PC-9 (cell line): ENCODE results near the gene GPC5. TPM values are rescaled to one million over a fixed set of nuclear protein-coding genes. Genes with fewer than 3 reads are reported as not detected.

ENCODE experiments used
- BruUV-seq: library from RNA; stranded (reverse); fragments of 400-500 nt; replicated peaks from 2 replicates; lab custom pipeline; 2021; lab: Mats Ljungman, UMichigan
- CTCF ChIA-PET: fragments of 300-600 bp; sonication (Branson Sonifier 250); formaldehyde crosslinking; loops from one replicate; lab custom pipeline; 2022; ENCODE audit warnings: antibody characterized with exemption; lab: Charles Lee
- POLR2A ChIA-PET: fragments of 300-600 bp; sonication (Branson Sonifier 250); formaldehyde crosslinking; loops from one replicate; lab custom pipeline; 2022; ENCODE audit warnings: antibody characterized with exemption; ENCODE audit not compliant: unreplicated experiment; lab: Charles Lee
- DNase-seq, 2 experiments: peaks; one replicate each; pipeline versions ENCODE4 v3.0.0 to v3.0.0-alpha.2; 2015 to 2022; ENCODE audit warnings: mixed read lengths in 1 of 2
- H2AFZ ChIP-seq: fragments of 200-600 bp; sonication (generic); 2 replicates; pipeline ENCODE4 v1.8.1; 2017; ENCODE audit warnings: antibody characterized with exemption
- H3F3A ChIP-seq: fragments of 200-600 bp; sonication (generic); 2 replicates; pipeline ENCODE4 v1.8.1; 2017; ENCODE audit warnings: antibody characterized with exemption, mild to moderate bottlenecking, low read depth; ENCODE audit not compliant: insufficient read depth
- H3K27ac ChIP-seq: fragments of 200-600 bp; sonication (generic); 2 replicates; pipeline ENCODE4 v1.6.1; 2016; ENCODE audit warnings: mixed run types
- H3K27me3 ChIP-seq: fragments of 200-600 bp; sonication (generic); 2 replicates; pipeline ENCODE4 v1.6.1; 2016; ENCODE audit warnings: low read depth, mixed run types; ENCODE audit not compliant: insufficient read depth
- H3K36me3 ChIP-seq: fragments of 200-600 bp; sonication (generic); 2 replicates; pipeline ENCODE4 v1.6.1; 2016; ENCODE audit warnings: low read depth, mixed run types
- H3K4me1 ChIP-seq: fragments of 200-600 bp; sonication (generic); replicated peaks from 2 replicates; pipeline ENCODE4 v1.6.1; 2016; ENCODE audit warnings: mixed run types; ENCODE audit not compliant: insufficient read depth
- H3K4me2 ChIP-seq: fragments of 200-600 bp; sonication (generic); 2 replicates; pipeline ENCODE4 v1.6.1; 2017; ENCODE audit warnings: mixed run types
- H3K4me3 ChIP-seq: fragments of 200-600 bp; sonication (generic); 2 replicates; pipeline ENCODE4 v1.6.1; 2016; ENCODE audit warnings: mixed run types
- H3K79me2 ChIP-seq: fragments of 200-600 bp; sonication (generic); 2 replicates; pipeline ENCODE4 v1.6.1; 2017; ENCODE audit warnings: low read depth, mixed run types
- H3K9me2 ChIP-seq: fragments of 200-600 bp; sonication (generic); 2 replicates; pipeline ENCODE4 v1.8.1; 2017; ENCODE audit warnings: mild to moderate bottlenecking; ENCODE audit not compliant: insufficient read depth
- H3K9me3 ChIP-seq: fragments of 200-600 bp; sonication (generic); 2 replicates; pipeline ENCODE4 v1.8.1; 2016; ENCODE audit warnings: low read depth; ENCODE audit not compliant: insufficient read depth
- H4K20me1 ChIP-seq: fragments of 200-600 bp; sonication (generic); 2 replicates; pipeline ENCODE4 v1.8.1; 2017; ENCODE audit not compliant: insufficient read depth
- EZH2 ChIP-seq: fragments of 200-600 bp; sonication (generic); IDR thresholded peaks from 2 replicates; pipeline ENCODE4 v1.8.0; 2017; ENCODE audit warnings: antibody characterized with exemption, low read depth
- intact Hi-C: fragments of 100-400 bp; cut with micrococcal nuclease; formaldehyde crosslinking; loops from one replicate; pipeline ENCODE4 v1.10.0; 2022; ENCODE audit not compliant: unreplicated experiment
- total RNA-seq: library from RNA; stranded (reverse); gene quantifications from 2 replicates; pipeline ENCODE4 v1.2.3, GENCODE V29; 2021
- TF ChIP-seq, protein P1 (sequence below): fragments of 200-600 bp; sonication (generic); conservative IDR thresholded peaks from 2 replicates; pipeline ENCODE4 v1.6.1; 2017; ENCODE audit warnings: mixed run types, antibody characterized with exemption, mild to moderate bottlenecking, moderate library complexity

Gene GPC5
- total RNA-seq, 1 experiment from 2014 or later = not detected

DNA sequence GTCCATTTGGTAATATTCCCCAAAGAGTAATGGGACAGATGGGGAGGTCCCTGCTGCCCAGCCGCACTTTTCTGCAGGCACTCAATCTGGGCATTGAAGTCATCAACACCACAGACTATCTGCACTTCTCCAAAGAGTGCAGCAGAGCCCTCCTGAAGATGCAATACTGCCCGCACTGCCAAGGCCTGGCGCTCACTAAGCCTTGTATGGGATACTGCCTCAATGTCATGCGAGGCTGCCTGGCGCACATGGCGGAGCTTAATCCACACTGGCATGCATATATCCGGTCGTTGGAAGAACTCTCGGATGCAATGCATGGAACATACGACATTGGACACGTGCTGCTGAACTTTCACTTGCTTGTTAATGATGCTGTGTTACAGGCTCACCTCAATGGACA is 295.0 kb downstream of the GPC5 start:
- Histone ChIP-seq H3K9me2 (no peaks in the 10 kb centered on the region), H3K4me2 (no peak overlapping the region), H3K79me2 (no peaks in the 10 kb centered on the region), H3K27ac (no peak overlapping the region), H3K9me3 (no peaks in the 10 kb centered on the region), H4K20me1 (no peaks in the 10 kb centered on the region; the same call in 1 of the 2 replicates), H3F3A (no peaks in the 10 kb centered on the region), H3K36me3 (no peaks in the 10 kb centered on the region), H3K4me3 (no peak overlapping the region), H3K27me3 (no peaks in the 10 kb centered on the region), H2AFZ (no peak overlapping the region), H3K4me1 (no peaks in the 10 kb centered on the region)
- no TSS peak for BruUV-seq
- POLR2A ChIA-PET = no interaction called here
- CTCF ChIA-PET = no interaction called here
- intact Hi-C loops = no loop called here
- TF ChIP-seq, protein P1, sequence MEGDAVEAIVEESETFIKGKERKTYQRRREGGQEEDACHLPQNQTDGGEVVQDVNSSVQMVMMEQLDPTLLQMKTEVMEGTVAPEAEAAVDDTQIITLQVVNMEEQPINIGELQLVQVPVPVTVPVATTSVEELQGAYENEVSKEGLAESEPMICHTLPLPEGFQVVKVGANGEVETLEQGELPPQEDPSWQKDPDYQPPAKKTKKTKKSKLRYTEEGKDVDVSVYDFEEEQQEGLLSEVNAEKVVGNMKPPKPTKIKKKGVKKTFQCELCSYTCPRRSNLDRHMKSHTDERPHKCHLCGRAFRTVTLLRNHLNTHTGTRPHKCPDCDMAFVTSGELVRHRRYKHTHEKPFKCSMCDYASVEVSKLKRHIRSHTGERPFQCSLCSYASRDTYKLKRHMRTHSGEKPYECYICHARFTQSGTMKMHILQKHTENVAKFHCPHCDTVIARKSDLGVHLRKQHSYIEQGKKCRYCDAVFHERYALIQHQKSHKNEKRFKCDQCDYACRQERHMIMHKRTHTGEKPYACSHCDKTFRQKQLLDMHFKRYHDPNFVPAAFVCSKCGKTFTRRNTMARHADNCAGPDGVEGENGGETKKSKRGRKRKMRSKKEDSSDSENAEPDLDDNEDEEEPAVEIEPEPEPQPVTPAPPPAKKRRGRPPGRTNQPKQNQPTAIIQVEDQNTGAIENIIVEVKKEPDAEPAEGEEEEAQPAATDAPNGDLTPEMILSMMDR = no peak
- TF ChIP-seq EZH2 = no peak
- no peak for DNase-seq

DNA sequence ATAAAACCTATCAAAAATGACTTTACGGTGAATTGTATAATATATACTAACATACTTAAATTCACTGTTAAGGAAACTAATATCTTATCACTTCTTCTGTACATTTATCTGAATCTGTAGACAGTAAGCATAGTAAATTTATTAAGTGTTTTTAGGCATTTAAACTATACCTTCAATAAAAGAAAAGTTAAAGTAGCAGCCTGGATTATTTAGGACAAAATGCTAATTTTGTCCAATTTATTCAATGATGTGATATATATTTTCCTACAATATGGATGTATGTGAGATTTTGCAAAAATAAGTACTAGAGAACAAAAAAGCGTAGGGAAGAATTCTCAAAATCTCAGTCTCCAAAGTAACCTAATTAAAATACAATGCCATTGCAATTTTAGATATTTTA is 299.9 kb downstream of the GPC5 start:
- intact Hi-C loops = no loop called here
- Histone ChIP-seq H3K27me3 (no peaks in the 10 kb centered on the region), H3K27ac (no peak overlapping the region), H2AFZ (no peak overlapping the region), H3K4me2 (no peak overlapping the region), H3F3A (no peaks in the 10 kb centered on the region), H3K4me3 (no peak overlapping the region), H3K9me2 (no peaks in the 10 kb centered on the region), H3K9me3 (no peaks in the 10 kb centered on the region), H3K36me3 (no peaks in the 10 kb centered on the region), H4K20me1 (no peaks in the 10 kb centered on the region; the same call in 1 of the 2 replicates), H3K4me1 (no peaks in the 10 kb centered on the region), H3K79me2 (no peaks in the 10 kb centered on the region)
- TF ChIP-seq, protein P1 = no peak
- TF ChIP-seq EZH2 = no peak
- CTCF ChIA-PET = no interaction called here
- BruUV-seq = no TSS peak
- DNase-seq = no peak
- POLR2A ChIA-PET = no interaction called here

DNA sequence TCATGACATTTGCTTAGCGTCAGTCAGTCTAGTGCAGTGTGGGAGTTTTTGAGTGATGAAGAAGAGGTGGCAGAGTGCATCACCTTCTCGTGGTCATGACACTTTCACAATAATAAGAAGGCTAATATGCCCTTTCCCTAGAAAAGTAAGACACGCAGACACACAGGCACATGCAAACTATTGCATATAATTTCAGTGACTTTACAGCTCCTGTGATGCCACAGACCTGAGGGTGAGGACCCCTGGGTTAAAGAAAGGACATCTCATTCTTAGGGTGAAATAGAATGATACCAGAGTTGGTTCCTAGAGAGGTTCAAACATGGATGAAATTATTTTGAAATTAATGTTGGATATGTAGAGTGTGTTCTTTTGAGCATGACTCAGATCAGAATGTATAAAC is 300.3 kb downstream of the GPC5 start:
- POLR2A ChIA-PET = no interaction called here
- no peak overlapping the region for H3K4me2 ChIP-seq
- CTCF ChIA-PET = no interaction called here
- H3K36me3 ChIP-seq = no peaks in the 10 kb centered on the region
- no peaks in the 10 kb centered on the region for H4K20me1 ChIP-seq
- no peak for TF ChIP-seq EZH2
- TF ChIP-seq, protein P1 = no peak
- no peaks in the 10 kb centered on the region for H3K9me3 ChIP-seq
- no peaks in the 10 kb centered on the region for H3K4me1 ChIP-seq
- intact Hi-C loops = no loop called here
- no peaks in the 10 kb centered on the region for H3F3A ChIP-seq
- DNase-seq = no peak
- H3K27ac ChIP-seq = no peak overlapping the region
- no peak overlapping the region for H2AFZ ChIP-seq
- H3K9me2 ChIP-seq = no peaks in the 10 kb centered on the region
- no peaks in the 10 kb centered on the region for H3K27me3 ChIP-seq
- H3K79me2 ChIP-seq = no peaks in the 10 kb centered on the region
- no peak overlapping the region for H3K4me3 ChIP-seq
- BruUV-seq = no TSS peak
